GM18511 (cell line): ENCODE data around the gene DBX1.
"Not testable (repeated sequence)": the region's sequence is repeated elsewhere in the genome, so short reads cannot be mapped to it uniquely, and the experiment has no call there.

Source experiments
- ATAC-seq: cut with Tn5 transposase; IDR thresholded peaks from one replicate; pipeline ENCODE4 v1.9.1; 2021; ENCODE audit warnings: mild to moderate bottlenecking, moderate library complexity; ENCODE audit not compliant: unreplicated experiment

The DBX1 gene, protein sequence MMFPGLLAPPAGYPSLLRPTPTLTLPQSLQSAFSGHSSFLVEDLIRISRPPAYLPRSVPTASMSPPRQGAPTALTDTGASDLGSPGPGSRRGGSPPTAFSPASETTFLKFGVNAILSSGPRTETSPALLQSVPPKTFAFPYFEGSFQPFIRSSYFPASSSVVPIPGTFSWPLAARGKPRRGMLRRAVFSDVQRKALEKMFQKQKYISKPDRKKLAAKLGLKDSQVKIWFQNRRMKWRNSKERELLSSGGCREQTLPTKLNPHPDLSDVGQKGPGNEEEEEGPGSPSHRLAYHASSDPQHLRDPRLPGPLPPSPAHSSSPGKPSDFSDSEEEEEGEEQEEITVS

DNA sequence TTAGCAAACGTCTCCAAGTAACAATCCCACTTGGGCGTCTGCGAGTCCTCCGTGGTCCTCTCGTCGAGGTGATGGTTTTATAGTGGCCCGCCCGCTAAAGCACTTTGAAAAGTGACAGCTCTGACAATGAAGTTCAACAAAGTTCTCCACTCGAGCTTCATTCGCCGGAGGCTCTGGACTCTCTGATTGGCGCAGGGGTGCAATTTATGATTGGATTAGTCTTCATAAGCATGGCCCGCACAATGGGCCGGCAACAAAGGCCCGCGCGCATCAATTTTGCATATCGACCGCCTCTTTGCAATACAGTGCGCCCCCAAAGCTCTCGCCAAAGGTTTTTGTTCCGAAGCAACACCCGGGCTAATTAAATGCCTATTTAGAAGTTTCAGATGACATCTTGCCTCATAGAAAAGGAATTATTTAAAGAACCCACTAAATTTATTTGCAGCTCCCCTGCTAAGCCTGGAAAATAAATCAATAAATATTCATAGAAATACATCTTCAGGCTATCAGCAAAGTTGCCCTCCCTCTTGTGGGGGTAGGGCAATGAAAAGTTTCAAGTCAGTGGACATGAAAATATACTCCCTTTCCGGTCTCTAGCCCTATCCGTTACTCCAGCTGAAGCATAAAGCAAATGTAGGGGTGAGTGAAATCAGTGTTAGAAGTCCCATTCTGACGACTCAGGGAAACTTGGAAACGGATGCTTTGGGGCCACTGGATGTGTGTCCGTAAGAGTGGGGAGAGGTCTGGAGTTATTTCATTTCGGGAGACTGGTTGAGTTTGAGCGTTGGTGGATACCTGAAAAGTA is at the start of gene DBX1:
Gene DBX1, minus strand, starts transcription at position 51 of the 805 bp plus-strand sequence. CDS start 151 bp downstream, outside the sequence.
- no peak for ATAC-seq

DNA sequence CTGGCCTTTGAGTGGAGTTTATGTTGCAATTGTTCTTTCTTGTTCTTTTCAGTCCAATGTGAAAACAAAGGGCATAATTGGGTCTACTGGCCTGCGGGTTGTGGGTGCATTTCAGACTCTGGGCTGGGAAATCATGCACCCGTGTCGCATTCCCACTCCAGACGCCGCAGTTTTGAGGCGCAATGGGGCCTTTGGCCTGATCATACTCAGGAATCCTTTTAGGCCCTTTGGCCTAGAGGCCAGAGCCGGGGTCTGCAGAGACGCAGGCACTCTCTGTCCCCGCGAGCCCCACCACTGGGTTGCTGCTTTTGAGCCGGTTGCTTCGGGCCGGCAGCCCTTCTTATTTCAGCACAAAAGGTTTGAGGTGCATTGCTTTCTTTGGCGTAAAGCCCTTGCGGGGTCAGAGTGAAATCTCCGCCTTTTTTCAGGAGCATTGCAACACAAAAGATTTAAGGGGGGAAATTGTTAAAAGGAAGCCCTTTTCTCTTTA is 48.4 kb upstream of the DBX1 start:
- ATAC-seq, result no peak

DNA sequence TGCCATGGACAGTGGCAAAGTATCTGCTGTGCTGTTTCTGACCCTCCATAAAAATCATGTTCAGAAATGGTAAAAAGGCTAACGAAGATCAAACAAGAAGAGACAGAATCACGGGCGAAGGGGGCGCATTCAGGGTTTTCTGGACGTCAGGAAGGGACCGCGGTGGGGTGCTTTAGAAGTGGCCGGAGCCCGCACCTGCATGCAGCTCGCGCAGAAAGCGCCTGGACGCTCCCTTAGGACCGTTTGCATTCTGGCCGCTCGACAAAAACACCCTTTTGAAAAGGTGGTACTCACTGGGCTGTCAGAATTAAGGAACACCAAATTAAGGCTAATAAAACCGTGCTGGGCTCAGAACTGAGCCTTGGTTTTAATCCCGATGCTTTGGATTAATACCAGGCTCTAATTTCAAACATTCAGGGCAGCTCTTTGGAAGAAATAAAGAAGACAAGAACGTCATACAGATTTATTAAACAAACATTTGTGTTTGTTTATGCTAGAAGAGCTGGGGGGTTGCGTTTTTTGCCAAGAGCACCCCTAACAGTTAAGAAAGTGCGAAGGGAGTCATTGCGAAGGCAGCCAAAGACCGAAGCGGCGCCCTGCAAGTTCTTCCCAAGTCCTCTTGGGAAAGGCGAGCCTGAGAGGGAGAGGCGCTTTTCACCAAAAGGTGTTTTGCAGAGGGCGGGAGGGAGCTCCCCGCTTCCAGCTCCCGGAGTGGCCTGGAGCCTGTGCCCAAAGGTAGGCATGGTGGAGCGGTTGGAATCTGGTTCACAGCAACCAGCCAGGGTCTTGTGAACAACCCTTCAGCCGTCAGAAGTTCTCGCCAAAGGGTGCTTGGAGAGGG is 47.7 kb upstream of the DBX1 start:
- no peak for ATAC-seq

DNA sequence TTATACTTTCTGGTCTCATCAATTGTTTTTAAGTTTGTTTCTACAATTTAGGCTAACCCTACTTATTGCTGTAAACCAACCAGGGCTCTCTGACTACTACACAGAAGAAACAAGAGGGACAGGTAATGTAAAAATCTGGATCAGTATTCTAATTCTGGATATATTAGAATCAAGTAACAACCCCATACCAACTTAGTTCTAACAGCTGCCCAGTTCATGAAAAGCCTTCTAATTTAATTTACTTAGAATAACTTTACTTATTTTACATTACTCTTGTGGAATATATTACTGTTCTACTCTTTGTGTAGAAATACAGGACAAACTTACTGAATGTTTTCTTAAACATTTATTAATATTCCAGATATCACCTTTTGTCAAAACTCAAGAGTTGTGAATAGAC is 45.5 kb upstream of the DBX1 start:
- no peak for ATAC-seq

DNA sequence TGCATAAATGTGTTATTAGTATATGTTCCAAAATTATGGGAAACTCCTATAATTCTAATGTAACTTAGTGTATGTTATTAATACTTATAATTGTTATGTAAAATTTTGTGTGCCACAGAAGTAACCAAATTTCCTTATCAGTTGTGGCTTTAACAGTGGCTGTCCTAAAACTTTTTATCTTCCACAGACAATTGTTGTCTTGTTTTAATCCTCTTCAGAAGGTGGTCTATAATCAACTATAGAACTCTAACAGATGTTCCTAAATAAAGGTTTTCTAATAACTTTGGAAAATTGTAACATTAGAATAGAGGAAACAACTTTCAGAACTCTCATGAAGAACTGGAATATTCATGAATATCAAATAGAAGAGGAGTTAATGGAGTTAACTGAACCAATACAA is 44.4 kb upstream of the DBX1 start:
- ATAC-seq, result no peak

DNA sequence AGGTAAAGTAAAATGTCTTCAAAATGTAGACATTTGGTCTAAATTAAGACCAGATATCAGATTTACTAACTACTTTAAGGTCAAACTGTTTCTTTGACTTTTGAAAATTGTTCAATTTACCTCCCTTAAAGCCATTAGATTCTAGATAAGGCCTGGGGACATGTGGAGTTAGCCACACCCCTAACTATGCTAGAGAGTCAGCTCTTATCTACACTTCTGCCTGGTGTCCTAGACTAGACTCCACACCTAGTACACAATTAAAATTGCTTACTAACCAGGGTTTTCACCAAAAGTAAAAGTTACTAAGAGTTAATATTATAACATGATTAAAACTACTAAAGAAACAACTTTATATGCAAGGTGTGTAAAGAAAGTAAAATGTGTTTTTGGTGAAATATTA is 43.6 kb upstream of the DBX1 start:
- no peak for ATAC-seq

DNA sequence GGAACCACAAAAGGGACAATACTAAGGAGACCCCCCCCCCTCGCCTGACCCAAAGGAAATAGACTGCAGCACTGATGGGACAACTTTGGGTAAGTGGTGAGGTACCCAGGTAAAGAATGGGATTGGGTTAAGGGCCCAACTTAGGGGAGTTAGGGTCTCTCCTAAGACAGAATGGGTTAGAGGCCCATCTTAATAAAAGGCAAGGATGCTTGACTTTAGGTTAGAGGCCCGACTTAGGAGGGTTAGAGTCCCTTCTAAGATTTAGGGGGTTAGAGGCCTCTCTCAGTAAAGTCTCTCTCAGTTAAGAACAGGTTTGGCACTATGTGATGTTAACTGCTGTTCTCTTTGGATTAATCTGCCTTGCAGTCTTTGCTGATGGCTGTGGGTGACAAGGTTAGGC is 41.0 kb upstream of the DBX1 start:
- no peak for ATAC-seq

DNA sequence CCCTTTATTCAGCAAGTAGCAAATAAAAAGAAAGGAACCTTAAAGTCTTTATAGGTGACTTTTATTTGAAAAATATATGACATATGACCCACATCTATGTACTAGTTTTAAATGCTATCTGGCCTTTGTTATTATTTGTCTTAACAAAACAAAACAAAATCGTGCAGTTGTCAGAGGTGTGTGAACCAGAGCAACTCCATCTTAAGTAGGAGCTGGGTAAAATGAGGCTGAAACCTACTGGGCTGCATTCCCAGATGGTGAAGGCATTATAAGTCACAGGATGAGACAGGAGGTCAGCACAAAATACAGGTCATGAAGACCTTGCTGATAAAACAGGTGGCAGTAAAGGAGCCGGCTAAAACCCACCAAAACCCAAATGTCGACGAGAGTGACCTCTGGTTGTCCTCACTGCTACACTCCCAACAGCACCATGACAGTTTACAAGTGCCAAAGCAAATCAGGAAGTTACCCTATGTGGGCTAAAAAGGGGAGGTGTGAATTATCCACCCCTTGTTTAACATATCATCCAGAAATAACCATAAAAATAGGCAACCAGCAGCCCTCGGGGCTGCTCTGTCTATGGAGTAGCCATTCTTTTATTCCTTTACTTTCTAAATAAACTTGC is 40.2 kb upstream of the DBX1 start:
- ATAC-seq, result not testable (repeated sequence)

DNA sequence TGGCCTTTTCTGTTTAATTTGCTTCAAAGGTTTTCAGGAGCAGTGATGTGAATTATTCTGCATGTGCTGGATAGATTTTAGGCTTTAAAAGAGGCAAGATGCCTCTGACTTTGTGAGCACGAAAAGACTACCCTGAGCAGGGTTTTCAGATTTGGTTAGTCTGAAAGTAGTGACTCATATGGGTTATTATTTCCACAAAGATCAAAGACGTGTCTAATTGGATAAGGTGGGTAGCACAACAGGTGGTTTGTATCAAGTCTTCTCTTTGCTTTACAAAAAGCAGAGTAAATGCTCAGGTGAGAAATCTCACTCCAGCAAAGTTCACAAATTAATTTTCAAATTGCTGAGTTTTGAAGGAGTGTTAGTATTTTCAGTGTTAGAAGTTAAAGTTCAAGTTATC is 37.6 kb upstream of the DBX1 start:
- peak; percentile 60 for ATAC-seq

DNA sequence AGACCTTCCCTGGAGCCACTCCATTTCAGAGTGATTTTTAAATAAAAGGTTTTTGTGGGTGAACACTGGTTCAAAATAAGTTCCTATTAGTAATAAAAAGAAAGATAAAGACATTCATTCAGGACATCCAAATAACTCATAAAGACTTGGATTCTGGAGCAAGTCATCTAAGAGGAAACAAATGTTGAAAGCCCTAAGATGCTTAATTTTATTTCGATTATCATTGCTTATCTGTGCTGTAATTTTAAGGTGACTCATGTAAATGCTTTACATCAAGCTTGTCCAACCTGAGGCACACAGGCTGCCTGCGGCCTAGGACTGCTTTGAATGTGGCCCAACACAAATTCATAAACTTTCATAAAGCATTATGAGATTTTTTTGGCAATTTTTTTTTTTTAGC is 34.2 kb upstream of the DBX1 start:
- ATAC-seq, result no peak

DNA sequence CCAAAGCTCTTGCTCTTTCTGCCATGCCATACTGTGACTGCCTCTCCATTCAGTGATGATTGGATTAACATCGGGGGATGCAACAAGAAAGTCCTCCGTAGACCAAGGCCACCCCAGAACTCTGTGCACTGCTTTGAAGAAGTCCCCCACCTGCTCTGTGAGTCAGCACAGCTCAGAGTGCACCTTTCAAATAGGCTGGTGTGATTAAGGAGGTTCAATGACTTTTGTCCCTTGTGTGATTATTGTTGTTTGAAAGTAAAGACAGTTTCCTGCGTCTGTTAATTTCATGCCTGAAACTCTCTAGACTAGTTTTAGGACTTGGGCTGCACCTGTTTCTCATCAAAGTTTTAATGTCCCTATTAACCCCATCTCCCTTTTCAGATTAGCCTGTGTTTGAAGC is 33.0 kb upstream of the DBX1 start:
- ATAC-seq, result no peak

DNA sequence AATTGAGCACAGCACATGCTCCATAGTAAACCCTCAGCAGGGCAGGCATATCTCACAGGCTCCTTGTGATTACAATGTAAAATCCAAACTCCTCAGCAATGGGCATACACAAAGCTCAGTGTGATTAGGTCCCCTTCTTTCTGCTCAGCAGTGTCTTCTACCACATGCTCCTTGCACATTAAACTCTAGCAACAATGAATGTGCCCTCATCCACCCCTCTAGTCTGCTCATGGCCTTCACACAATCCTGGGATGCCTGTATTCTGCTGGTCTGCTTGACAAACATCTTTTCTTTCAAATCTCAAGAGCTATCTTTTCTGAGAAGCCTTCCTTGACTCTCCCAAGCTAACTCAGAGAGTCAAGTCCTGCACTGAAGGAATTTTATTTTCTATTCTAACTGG is 32.4 kb upstream of the DBX1 start:
- ATAC-seq, result no peak

DNA sequence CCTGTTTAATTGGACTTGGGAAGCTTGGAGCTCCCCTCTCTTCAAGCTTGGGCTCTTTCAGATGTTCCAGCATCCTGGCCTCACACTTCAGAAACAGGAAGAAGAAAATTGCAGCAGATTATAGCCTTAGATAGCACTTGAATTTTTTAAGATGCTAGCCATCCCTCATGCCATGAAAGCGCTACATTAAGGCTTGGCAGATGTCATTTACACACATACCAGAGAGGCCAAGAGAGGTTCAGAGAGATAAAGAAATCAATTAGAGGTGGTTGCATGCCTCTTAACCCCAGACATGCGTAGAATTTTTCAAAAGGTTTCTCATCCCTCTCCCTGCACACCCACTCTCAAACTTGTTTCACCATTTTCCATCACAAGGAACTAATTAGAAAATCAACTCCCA is 31.9 kb upstream of the DBX1 start:
- ATAC-seq, result no peak

DNA sequence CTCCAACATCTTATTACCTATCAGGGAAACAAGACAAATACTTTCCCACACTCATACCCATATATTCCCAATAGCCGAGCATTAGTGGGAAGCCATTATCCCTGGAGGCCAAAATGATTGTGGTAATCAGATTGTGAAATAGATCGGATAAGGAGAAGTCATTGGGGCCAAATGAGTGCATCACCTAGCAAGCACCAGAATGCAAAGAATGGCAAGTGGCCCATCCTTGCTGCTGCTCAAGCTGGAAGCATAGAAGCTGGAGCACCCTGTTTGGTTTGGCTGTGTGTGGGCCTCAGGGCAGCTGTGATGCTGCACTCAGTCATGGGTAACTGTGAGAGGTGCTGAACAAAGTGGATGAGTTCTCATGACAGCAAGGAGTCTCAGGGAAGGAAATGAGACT is 18.7 kb upstream of the DBX1 start:
- ATAC-seq, result no peak

DNA sequence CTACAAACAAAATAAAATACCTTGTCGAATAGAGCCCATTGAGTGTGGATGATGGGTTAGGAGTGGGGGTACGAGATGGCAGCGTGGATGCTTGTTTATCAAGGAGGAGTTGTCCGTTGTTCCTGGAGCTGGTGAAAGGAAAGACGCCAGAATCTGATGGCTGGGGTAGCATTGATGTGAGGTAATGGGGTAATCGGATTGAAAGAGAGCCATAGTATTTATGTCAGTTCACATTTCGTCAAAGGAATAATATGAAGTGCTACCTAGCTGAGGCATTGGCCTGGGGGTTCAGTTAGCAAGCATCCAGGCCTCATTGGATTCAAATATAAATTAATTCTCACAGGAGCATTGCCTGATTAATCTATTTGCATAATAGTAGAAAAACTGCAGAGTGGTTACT is 16.9 kb upstream of the DBX1 start:
- no peak for ATAC-seq

DNA sequence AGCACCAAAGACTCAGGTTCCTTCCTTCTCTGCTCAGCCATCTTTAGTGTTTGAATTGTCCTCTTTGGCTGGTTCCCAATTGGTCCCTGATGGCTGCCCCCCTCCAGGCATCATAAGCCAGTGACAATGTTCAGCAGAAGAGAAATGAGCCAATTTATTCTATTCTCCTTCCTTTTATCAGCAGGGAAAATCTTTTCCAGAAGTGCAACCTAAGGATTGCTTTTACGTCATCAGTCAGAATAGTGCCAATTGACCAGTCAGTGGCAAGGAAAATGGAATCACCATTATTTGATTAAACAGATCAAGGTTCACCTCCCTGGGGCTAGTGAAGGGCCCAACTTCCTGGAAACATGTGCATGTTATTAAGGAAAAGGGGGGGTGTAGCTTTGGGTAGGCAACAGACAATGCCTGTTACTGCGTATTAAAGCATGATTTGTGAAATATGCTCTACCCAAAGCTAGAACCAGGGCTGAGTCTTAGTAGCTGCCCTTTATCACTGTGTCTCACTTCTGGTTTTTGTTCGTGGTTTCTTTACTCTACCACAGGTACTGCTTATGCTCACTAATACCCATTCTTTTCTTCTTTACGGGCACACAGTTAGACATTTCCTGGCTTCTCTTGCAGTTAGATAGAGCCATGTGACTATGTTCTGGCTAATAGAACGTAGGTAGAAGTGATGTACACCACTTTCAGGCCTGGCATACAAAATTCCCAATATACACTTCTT is 12.6 kb upstream of the DBX1 start:
- no peak for ATAC-seq

DNA sequence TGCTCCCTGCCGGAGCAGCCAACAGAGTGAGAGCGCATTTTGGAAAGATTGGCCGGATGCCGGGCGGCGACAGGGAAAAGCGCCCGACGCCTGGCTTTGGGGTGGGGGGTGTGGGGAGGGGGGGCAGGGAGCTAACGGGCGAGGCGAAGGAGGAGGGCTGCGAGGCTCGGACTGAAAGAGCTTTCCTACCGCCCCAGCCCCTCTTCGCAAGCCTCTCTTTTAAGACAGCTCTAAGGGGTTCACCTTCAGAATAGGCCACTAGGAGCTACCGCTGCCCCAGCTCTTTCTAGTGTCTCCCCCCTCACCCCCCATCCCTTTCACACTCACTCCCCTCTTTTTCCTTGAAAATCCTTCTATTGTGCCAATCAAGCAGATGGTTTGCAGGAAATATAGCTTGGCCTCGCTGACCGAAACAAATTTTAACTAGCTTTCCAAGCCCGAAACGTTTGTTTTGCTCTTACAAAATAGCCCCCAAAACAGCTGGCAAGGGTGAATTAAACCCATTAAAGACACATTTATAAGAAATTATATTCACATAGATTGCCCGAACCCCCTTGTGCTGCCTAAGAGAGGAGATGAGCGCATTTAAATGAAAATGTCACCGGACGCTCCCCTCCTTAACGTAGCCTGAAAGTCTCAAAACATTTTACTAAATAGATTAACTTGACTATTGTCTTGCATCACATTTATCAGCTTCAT is 3.7 kb upstream of the DBX1 start:
- no peak for ATAC-seq

DNA sequence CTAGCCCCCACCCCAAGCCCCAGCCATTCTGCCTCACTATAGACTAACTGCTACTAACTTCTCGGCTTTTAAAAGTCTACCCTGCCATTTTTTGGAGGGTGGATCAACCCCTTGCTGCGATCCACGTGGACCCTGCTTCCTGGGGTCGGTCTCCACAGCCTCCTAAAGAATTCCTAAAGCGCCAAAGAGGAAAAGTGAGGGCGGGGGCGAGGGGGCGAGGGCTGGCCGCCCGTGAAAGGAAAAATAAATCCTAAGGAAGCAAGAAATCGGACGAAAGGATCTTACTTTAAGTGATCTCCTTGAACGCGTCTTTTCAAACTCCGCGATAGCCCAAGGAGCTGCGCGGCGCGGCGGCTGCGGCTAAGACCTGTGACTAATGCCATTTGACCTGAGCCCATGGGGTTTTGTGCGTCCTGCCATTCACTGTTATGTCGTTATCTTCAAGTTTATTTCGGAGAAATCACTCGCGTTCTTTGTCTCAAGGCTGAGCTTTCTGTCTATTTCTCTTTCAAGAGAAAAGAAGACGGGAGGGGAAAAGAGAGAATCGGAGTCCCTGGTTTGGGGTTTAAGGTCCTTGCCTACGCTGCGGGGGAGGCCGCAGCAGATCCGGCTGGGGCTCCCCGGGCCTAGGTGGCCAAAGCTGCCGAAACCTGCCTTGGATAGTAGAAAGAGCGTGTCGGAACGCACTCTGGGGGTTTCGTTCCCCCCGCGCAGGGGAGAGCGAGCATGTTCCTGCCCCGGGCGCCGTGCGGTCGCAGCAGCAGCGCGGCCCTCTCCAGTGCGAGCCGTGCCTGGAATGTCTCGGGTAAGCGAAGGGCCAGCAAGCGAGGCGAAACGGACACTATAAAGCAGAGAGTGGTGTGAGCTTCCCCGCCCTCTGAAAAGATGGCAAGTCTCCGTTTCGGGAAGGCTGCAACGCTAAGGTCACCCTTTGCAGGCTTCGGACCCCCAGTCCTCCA is 2.8 kb upstream of the DBX1 start:
- no peak for ATAC-seq
